SK-N-SH (cell line): ENCODE measurements around the gene ABCA10. TPM values are rescaled to one million over a fixed set of nuclear protein-coding genes. Genes with fewer than 3 reads are reported as not detected.

Experiments
- CTCF ChIA-PET: fragments of 300-600, 350-600 bp; formaldehyde crosslinking; extraction: SDS; loops from one replicate; lab custom pipeline; 2021; lab: Yijun Ruan, JAX
- POLR2A ChIA-PET: fragments of 350-600 bp; sonication (Branson Sonifier 250); formaldehyde crosslinking; extraction: SDS; loops from one replicate; lab custom pipeline; 2020; ENCODE audit warnings: antibody characterized with exemption, inconsistent platforms; lab: Yijun Ruan, JAX
- DNase-seq: peaks from one replicate; pipeline ENCODE4 v3.0.0; 2012
- H2AFZ ChIP-seq: fragments of 200-600 bp; sonication (generic); 2 replicates; pipeline ENCODE4 v1.8.1; 2016; ENCODE audit warnings: antibody characterized with exemption, mild to moderate bottlenecking, low read depth
- H3F3A ChIP-seq: fragments of 200-600 bp; sonication (generic); replicated peaks from 2 replicates; pipeline ENCODE3; 2016; ENCODE audit warnings: antibody characterized with exemption, mild to moderate bottlenecking; ENCODE audit not compliant: insufficient read depth
- H3K27ac ChIP-seq, 2 experiments: fragments of 200-500 bp in 1 of 2; fragments of 200-600 bp in 1 of 2; sonication (Bioruptor generic) in 1 of 2; sonication (generic), shearing (Covaris generic) in 1 of 2; 2 replicates each; pipeline versions ENCODE4 v1.5.1 to v1.6.1; 2014 to 2016; ENCODE audit warnings: low read depth in 2 of 2, inconsistent platforms in 1 of 2, low read length in 1 of 2, mild to moderate bottlenecking in 1 of 2, mixed read lengths in 1 of 2
- H3K27me3 ChIP-seq: fragments of 200-600 bp; sonication (generic), shearing (Covaris generic); 2 replicates; pipeline ENCODE4 v1.6.1; 2016; ENCODE audit warnings: mixed run types; ENCODE audit not compliant: insufficient read depth
- H3K36me3 ChIP-seq, 2 experiments: fragments of 200-500 bp in 1 of 2; fragments of 200-600 bp in 1 of 2; sonication (Bioruptor generic) in 1 of 2; sonication (generic) in 1 of 2; replicated peaks in 1 of 2; 2 replicates each; pipeline versions ENCODE3 to v1.5.1; 2014 to 2016; ENCODE audit warnings: low read length in 1 of 2, mild to moderate bottlenecking in 1 of 2; ENCODE audit not compliant: insufficient read depth in 2 of 2, control insufficient read depth in 1 of 2
- H3K4me1 ChIP-seq, 2 experiments: fragments of 200-500 bp in 1 of 2; fragments of 200-600 bp in 1 of 2; sonication (Bioruptor generic) in 1 of 2; sonication (generic), shearing (Covaris generic) in 1 of 2; 2 replicates each; pipeline versions ENCODE4 v1.5.1 to v1.6.1; 2014 to 2016; ENCODE audit warnings: low read depth in 1 of 2, low read length in 1 of 2, mixed run types in 1 of 2; ENCODE audit not compliant: insufficient read depth in 2 of 2, control insufficient read depth in 1 of 2
- H3K4me2 ChIP-seq: fragments of 200-600 bp; sonication (generic), shearing (Covaris generic); 2 replicates; pipeline ENCODE4 v1.6.1; 2017; ENCODE audit warnings: mixed run types
- H3K4me3 ChIP-seq, 2 experiments: fragments of 200-500 bp in 1 of 2; fragments of 200-600 bp in 1 of 2; sonication (Bioruptor generic) in 1 of 2; sonication (generic), shearing (Covaris generic) in 1 of 2; 2 replicates each; pipeline versions ENCODE4 v1.5.1 to v1.8.1; 2014 to 2016; ENCODE audit warnings: low read depth in 2 of 2, inconsistent platforms in 1 of 2, low read length in 1 of 2, mild to moderate bottlenecking in 1 of 2, mixed read lengths in 1 of 2, moderate library complexity in 1 of 2
- H3K79me2 ChIP-seq: fragments of 200-600 bp; sonication (generic); 2 replicates; pipeline ENCODE4 v1.8.1; 2017; ENCODE audit warnings: mild to moderate bottlenecking; ENCODE audit not compliant: insufficient read depth
- H3K9ac ChIP-seq: fragments of 200-600 bp; sonication (generic); 2 replicates; pipeline ENCODE4 v1.6.1; 2017; ENCODE audit warnings: mixed run types
- H3K9me2 ChIP-seq: fragments of 200-600 bp; sonication (generic); 2 replicates; pipeline ENCODE4 v1.6.1; 2017; ENCODE audit warnings: mixed run types
- H3K9me3 ChIP-seq: fragments of 200-600 bp; sonication (generic); 2 replicates; pipeline ENCODE4 v1.6.1; 2017; ENCODE audit warnings: mixed run types, mild to moderate bottlenecking, moderate library complexity
- H4K20me1 ChIP-seq: fragments of 200-600 bp; sonication (generic); 2 replicates; pipeline ENCODE4 v1.6.1; 2017; ENCODE audit warnings: mild to moderate bottlenecking, mixed run types; ENCODE audit not compliant: insufficient read depth
- CHD2 ChIP-seq: fragments of 150-350 bp; IDR thresholded peaks from 2 replicates; pipeline ENCODE4 v1.6.1; 2018; ENCODE audit warnings: low read length; ENCODE audit not compliant: partially characterized antibody
- EP300 ChIP-seq, 2 experiments: IDR thresholded peaks; 2 replicates each; pipeline versions ENCODE4 v1.4.0 to v1.6.1; 2012; ENCODE audit warnings: borderline replicate concordance in 1 of 2, low read depth in 1 of 2, low read length in 1 of 2
- EZH2phosphoT487 ChIP-seq: fragments of 200-600 bp; sonication (generic); IDR thresholded peaks from 2 replicates; pipeline ENCODE4 v1.6.1; 2017; ENCODE audit warnings: low read depth, mixed run types, mild to moderate bottlenecking, antibody characterized with exemption, moderate library complexity, borderline replicate concordance
- FOXM1 ChIP-seq: IDR thresholded peaks from 2 replicates; pipeline ENCODE4 v1.4.0; 2012; ENCODE audit warnings: low read depth, mild to moderate bottlenecking
- JUND ChIP-seq: IDR thresholded peaks from 2 replicates; pipeline ENCODE4 v1.4.0; 2012
- NFIC ChIP-seq: IDR thresholded peaks from 2 replicates; pipeline ENCODE4 v1.4.0; 2012; ENCODE audit warnings: borderline replicate concordance
- RAD21 ChIP-seq: IDR thresholded peaks from 2 replicates; pipeline ENCODE4 v1.6.1; 2012; ENCODE audit warnings: mild to moderate bottlenecking, low read length
- RFX5 ChIP-seq: IDR thresholded peaks from 2 replicates; pipeline ENCODE4 v1.6.1; 2012; ENCODE audit warnings: mild to moderate bottlenecking, improper control_type of control experiment, low read length
- TEAD4 ChIP-seq: IDR thresholded peaks from 2 replicates; pipeline ENCODE4 v1.4.0; 2012; ENCODE audit warnings: mild to moderate bottlenecking, borderline replicate concordance; ENCODE audit not compliant: insufficient read depth
- YY1 ChIP-seq: IDR thresholded peaks from 2 replicates; pipeline ENCODE4 v1.4.0; 2012; ENCODE audit warnings: low read depth, mild to moderate bottlenecking
- WGBS: methylation state at CpG from one replicate; pipeline ENCODE4 v1.1.6; 2017; ENCODE audit warnings: low lambda C conversion rate; 5-methylcytosine and 5-hydroxymethylcytosine counted together
- polyA plus RNA-seq, 3 experiments: library from polyadenylated mRNA; depleted of rRNA; stranded (reverse); fragments of >200 nt; gene quantifications; 2 replicates each; pipeline ENCODE4 v1.2.3, GENCODE V29; 2012
- TF ChIP-seq, protein P1 (sequence below): fragments of 150-350 bp; IDR thresholded peaks from 2 replicates; pipeline ENCODE4 v1.6.1; 2017; ENCODE audit warnings: antibody characterized with exemption, low read length, low read depth, borderline replicate concordance
- TF ChIP-seq, protein P2 (sequence below): IDR thresholded peaks from 2 replicates; pipeline ENCODE4 v1.4.0; 2012; ENCODE audit warnings: low read depth
- TF ChIP-seq, protein P3 (sequence below): fragments of 200-600 bp; sonication (generic); IDR thresholded peaks from 2 replicates; pipeline ENCODE4 v1.6.1; 2017; ENCODE audit warnings: antibody characterized with exemption, mild to moderate bottlenecking, moderate library complexity
- TF ChIP-seq, protein P4 (sequence below): IDR thresholded peaks from 2 replicates; pipeline ENCODE4 v1.4.0; 2012; ENCODE audit warnings: low read depth, borderline replicate concordance

ABCA10 gene
- polyA plus RNA-seq, 1 of the 3 experiments (the other 2 are of a cell fraction): 0.07 TPM

DNA sequence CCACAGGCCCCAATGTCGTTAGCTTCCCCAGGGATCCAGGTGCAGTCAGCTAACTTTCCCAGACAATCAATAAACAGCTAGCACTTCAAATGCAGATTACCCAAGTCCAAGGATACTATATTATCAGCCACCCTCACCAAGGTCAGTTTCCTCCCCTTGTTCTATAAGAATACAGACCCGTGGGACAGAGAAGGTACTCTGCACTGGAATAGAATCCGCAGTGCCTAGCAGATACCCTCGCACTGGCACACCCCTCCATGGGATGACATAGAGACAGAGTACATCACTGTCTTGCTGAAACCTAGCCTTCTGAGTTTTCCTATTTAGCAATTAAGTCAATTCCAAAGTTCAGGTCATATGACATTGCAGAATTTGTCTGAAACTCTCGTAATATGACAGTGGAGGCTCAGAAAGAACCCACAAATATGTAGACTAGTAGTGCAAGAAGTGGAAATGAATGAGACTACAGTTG, 40.0 kb upstream of the ABCA10 start (continued):
- TF ChIP-seq, protein P1, sequence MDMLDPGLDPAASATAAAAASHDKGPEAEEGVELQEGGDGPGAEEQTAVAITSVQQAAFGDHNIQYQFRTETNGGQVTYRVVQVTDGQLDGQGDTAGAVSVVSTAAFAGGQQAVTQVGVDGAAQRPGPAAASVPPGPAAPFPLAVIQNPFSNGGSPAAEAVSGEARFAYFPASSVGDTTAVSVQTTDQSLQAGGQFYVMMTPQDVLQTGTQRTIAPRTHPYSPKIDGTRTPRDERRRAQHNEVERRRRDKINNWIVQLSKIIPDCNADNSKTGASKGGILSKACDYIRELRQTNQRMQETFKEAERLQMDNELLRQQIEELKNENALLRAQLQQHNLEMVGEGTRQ: no peak
- TF ChIP-seq CHD2 (no peak), FOXM1 (no peak), RAD21 (no peak)
- TF ChIP-seq, all 33 proteins: peak for 0

DNA sequence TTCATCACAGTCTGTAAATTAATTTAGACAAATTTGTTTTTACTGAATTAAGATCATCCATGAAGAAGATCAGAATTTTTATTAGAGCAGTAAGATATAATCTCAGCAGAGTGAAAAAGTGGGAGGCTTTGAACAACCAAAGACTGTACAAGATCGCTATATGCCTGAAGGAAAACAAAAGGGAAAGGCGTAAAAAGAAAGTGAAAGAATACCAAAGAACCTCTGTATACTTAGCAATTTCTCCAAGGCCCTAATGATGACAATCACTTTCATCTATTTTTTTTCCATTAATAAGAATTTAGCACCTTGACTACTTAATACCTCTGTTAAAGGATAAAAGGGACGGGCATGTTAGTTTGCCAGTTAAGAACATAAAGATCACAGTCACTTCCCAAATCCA, 38.6 kb upstream of the ABCA10 start:
- 74% methylated on average over 3 of the region's 3 CpGs for WGBS
- Histone ChIP-seq H4K20me1 (no peaks in the 10 kb centered on the region), H2AFZ (no peak overlapping the region), H3K27me3 (no peaks in the 10 kb centered on the region), H3K4me2 (no peak overlapping the region), H3K27ac (no peak overlapping the region), H3K4me3 (no peak overlapping the region), H3F3A (peaks cover 24% of the 10 kb centered on the region), H3K36me3 (peaks cover 0 to 8% of the 10 kb centered on the region in 2 experiments), H3K79me2 (no peaks in the 10 kb centered on the region), H3K4me1 (peaks cover 0 to 8% of the 10 kb centered on the region in 2 experiments; a peak in 3 of 4 replicates), H3K9ac (no peak overlapping the region), H3K9me3 (0 out of 2 replicates have a peak, but pooled peaks cover 3% of the 10 kb centered on the region), H3K9me2 (0 out of 2 replicates have a peak, but pooled peaks cover 4% of the 10 kb centered on the region)
- TF ChIP-seq, protein P2, sequence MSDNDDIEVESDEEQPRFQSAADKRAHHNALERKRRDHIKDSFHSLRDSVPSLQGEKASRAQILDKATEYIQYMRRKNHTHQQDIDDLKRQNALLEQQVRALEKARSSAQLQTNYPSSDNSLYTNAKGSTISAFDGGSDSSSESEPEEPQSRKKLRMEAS: no peak
- no peak for TF ChIP-seq YY1
- no peak for TF ChIP-seq RFX5
- TF ChIP-seq NFIC: no peak
- TF ChIP-seq, protein P3, sequence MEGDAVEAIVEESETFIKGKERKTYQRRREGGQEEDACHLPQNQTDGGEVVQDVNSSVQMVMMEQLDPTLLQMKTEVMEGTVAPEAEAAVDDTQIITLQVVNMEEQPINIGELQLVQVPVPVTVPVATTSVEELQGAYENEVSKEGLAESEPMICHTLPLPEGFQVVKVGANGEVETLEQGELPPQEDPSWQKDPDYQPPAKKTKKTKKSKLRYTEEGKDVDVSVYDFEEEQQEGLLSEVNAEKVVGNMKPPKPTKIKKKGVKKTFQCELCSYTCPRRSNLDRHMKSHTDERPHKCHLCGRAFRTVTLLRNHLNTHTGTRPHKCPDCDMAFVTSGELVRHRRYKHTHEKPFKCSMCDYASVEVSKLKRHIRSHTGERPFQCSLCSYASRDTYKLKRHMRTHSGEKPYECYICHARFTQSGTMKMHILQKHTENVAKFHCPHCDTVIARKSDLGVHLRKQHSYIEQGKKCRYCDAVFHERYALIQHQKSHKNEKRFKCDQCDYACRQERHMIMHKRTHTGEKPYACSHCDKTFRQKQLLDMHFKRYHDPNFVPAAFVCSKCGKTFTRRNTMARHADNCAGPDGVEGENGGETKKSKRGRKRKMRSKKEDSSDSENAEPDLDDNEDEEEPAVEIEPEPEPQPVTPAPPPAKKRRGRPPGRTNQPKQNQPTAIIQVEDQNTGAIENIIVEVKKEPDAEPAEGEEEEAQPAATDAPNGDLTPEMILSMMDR: no peak
- no peak for TF ChIP-seq TEAD4
- TF ChIP-seq EZH2phosphoT487: no peak
- no peak for TF ChIP-seq JUND
- TF ChIP-seq EP300 (IDR thresholded peaks at IDR 0.05; ENCODE audit: borderline replicate concordance in 1 of 2, low read depth in 1 of 2, low read length in 1 of 2): no peak
- TF ChIP-seq, protein P4, sequence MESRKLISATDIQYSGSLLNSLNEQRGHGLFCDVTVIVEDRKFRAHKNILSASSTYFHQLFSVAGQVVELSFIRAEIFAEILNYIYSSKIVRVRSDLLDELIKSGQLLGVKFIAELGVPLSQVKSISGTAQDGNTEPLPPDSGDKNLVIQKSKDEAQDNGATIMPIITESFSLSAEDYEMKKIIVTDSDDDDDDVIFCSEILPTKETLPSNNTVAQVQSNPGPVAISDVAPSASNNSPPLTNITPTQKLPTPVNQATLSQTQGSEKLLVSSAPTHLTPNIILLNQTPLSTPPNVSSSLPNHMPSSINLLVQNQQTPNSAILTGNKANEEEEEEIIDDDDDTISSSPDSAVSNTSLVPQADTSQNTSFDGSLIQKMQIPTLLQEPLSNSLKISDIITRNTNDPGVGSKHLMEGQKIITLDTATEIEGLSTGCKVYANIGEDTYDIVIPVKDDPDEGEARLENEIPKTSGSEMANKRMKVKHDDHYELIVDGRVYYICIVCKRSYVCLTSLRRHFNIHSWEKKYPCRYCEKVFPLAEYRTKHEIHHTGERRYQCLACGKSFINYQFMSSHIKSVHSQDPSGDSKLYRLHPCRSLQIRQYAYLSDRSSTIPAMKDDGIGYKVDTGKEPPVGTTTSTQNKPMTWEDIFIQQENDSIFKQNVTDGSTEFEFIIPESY: no peak
- TF ChIP-seq, protein P1: no peak
- DNase-seq: no peak
- CTCF ChIA-PET: no interaction called here
- POLR2A ChIA-PET: no interaction called here
